Coronary artery (tissue), 2 donors: ENCODE results near the gene TOGARAM1.

Experiments
- DNase-seq: peaks from one replicate; pipeline ENCODE4 v3.0.0-alpha.2; 2017; ENCODE audit warnings: low spot score
- H3K27ac ChIP-seq, 2 donors: fragments of 200-600 bp; sonication (generic); one replicate each; pipeline ENCODE4 v1.5.1; 2016 to 2019
- H3K4me3 ChIP-seq: fragments of 200-600 bp; sonication (generic); 2 replicates; pipeline ENCODE4 v1.5.1; 2016; ENCODE audit warnings: mild to moderate bottlenecking, moderate library complexity
- CTCF ChIP-seq: fragments of 200-600 bp; sonication (generic); IDR thresholded peaks from one replicate; pipeline ENCODE4 v1.5.1; 2019; ENCODE audit warnings: antibody characterized with exemption

Gene TOGARAM1

GRCh38 chr14:44995196-44995595 lies 33.2 kb downstream of the TOGARAM1 start:
- no peak overlapping the region for H3K4me3 ChIP-seq

GRCh38 chr14:44995770-44996294 lies 33.8 kb downstream of the TOGARAM1 start:
- no peak for DNase-seq
- no peak for TF ChIP-seq CTCF
- Histone ChIP-seq H3K27ac (no peak overlapping the region), H3K4me3 (no peak overlapping the region)

More at GRCh38 chr14:44995196-44995595, 33.2 kb downstream of the TOGARAM1 start:
- no peak for DNase-seq
- H3K27ac ChIP-seq: no peak overlapping the region
- no peak for TF ChIP-seq CTCF

GRCh38 chr14:45003924-45004323 lies 41.9 kb downstream of the TOGARAM1 start:
- no peak for DNase-seq
- Histone ChIP-seq H3K27ac (no peak overlapping the region), H3K4me3 (no peak overlapping the region)
- TF ChIP-seq CTCF: no peak

GRCh38 chr14:45015133-45015532 lies 53.1 kb downstream of the TOGARAM1 start:
- DNase-seq: no peak
- Histone ChIP-seq H3K4me3 (no peak overlapping the region), H3K27ac (no peak overlapping the region)
- TF ChIP-seq CTCF: no peak

GRCh38 chr14:45028107-45028626 lies 66.2 kb downstream of the TOGARAM1 start:
- Histone ChIP-seq H3K4me3 (no peak overlapping the region), H3K27ac (no peak overlapping the region)
- TF ChIP-seq CTCF: no peak
- DNase-seq: no peak

GRCh38 chr14:45034730-45035129 lies 72.7 kb downstream of the TOGARAM1 start:
- no peak overlapping the region for H3K4me3 ChIP-seq
- DNase-seq: no peak
- no peak for TF ChIP-seq CTCF
- H3K27ac ChIP-seq: no peak overlapping the region

GRCh38 chr14:45038256-45038655 lies 76.3 kb downstream of the TOGARAM1 start:
- Histone ChIP-seq H3K4me3 (no peak overlapping the region), H3K27ac (no peak overlapping the region)
- no peak for TF ChIP-seq CTCF
- DNase-seq: no peak
